GM10248 (cell line): ENCODE data around the gene WWC2.

Experiments
- CTCF ChIA-PET: fragments of 300-600 bp; sonication (Branson Sonifier 250); formaldehyde crosslinking; extraction: SDS; loops from one replicate; lab custom pipeline; 2021; ENCODE audit warnings: antibody characterized with exemption; lab: Yijun Ruan, JAX
- POLR2A ChIA-PET: fragments of 350-650 bp; sonication (Branson Sonifier 250); formaldehyde crosslinking; extraction: SDS; loops from one replicate; lab custom pipeline; 2020; ENCODE audit warnings: antibody characterized with exemption; lab: Yijun Ruan, JAX
- DNase-seq: peaks from one replicate; pipeline ENCODE4 v3.0.0; 2012; ENCODE audit errors: extremely low spot score
- CTCF ChIP-seq: IDR thresholded peaks from 2 replicates; pipeline ENCODE4 v1.5.1; 2012; ENCODE audit warnings: mild to moderate bottlenecking, low read depth; ENCODE audit errors: extremely low read depth, missing control alignments, control extremely low read depth

The WWC2 gene

GRCh38 chr4:183178201-183178600, 79.1 kb downstream of the WWC2 start:
- TF ChIP-seq CTCF = no peak
- no peak for DNase-seq
- ChIA-PET POLR2A (no interaction called here), CTCF (interaction anchor here (1.0 kb wide), 1 partner anchor 105 kb away, joined by 3 read pairs; no protein-coding TSS in a partner anchor)

GRCh38 chr4:183180096-183180495, 81.0 kb downstream of the WWC2 start:
- ChIA-PET CTCF (interaction anchor here (0.9 to 1.7 kb wide), 2 partner anchors 14 to 15 kb away, joined by 3 to 5 read pairs; no protein-coding TSS in a partner anchor), POLR2A (no interaction called here)
- TF ChIP-seq CTCF = no peak
- no peak for DNase-seq

- no peak for DNase-seq
- POLR2A ChIA-PET = no interaction called here
Observed at GRCh38 chr4:183180621-183181020, 81.6 kb downstream of the WWC2 start.

GRCh38 chr4:183181081-183181480, 82.0 kb downstream of the WWC2 start:
- ChIA-PET POLR2A (no interaction called here), CTCF (interaction anchor here (1.7 kb wide), 1 partner anchor 13 kb away, joined by 5 read pairs; no protein-coding TSS in a partner anchor)
- no peak for DNase-seq
- TF ChIP-seq CTCF = no peak

More at GRCh38 chr4:183180621-183181020, 81.6 kb downstream of the WWC2 start:
- CTCF ChIA-PET = interaction anchor here (0.9 to 1.7 kb wide), 2 partner anchors 14 to 15 kb away, joined by 3 to 5 read pairs; no protein-coding TSS in a partner anchor
- no peak for TF ChIP-seq CTCF

GRCh38 chr4:183182873-183183725, 84.0 kb downstream of the WWC2 start:
- ChIA-PET CTCF (no interaction called here), POLR2A (no interaction called here)
- no peak for DNase-seq
- TF ChIP-seq CTCF = no peak

GRCh38 chr4:183183906-183184535, 85.0 kb downstream of the WWC2 start:
- ChIA-PET POLR2A (no interaction called here), CTCF (interaction anchor here (1.4 to 1.6 kb wide), 2 partner anchors 8 to 78 kb away, joined by 3 to 4 read pairs; no protein-coding TSS in a partner anchor)
- no peak for TF ChIP-seq CTCF
- no peak for DNase-seq
